ENCODE results near the gene TSPOAP1. TPM values are rescaled to one million over a fixed set of nuclear protein-coding genes. Genes with fewer than 3 reads are reported as not detected.

TSPOAP1 gene
- polyA plus RNA-seq, 2 donors: 7.3 to 14.9 TPM

DNA sequence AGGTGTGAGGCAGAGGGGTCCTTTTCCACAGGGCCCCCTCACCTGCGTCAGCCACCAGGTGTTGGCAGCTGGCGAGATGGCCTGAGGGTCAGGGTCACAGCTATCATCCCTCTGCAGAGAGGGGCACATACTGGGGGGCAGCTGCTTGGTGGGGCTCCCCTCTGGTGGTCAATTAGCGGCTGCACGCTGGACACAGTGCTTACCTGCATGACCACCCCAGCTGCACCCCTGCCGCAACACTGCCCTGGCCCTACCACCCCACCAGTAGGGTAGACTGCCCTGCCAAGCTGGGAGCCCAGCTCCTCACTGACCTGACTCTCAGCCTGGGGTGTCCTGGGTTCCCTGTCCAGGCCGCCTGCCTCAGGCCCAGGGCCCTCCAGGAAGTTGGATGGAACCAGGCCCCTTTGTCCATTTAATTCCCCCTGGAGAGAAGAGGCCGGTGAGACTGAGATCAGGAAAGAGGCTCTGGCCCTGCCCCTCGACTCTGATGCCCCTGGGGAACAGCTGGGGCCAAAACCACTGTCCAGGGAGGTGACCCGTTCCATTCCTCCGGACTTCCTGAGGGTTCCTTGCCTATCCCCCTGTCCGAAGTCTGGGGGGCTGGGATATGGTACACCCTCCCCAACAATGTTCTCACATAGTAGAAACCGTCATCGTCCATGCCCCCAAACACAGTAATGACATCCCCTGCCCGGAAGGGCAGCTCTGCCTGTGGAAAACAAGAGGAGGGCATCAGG is 23.7 kb downstream of the TSPOAP1 start:
- Histone ChIP-seq H3K4me3 (ENCODE audit: low read depth in 1 of 2, low read length in 2 of 2) (no peak overlapping the region), H3K27me3 (ENCODE audit: control insufficient read depth in 1 of 2, insufficient read depth in 2 of 2, low read length in 2 of 2) (no peaks in the 10 kb centered on the region), H3K27ac (ENCODE audit: low read depth in 2 of 2, low read length in 1 of 2) (no peak overlapping the region), H3K36me3 (ENCODE audit: control insufficient read depth in 2 of 2, insufficient read depth in 2 of 2, low read length in 1 of 2) (peaks cover 0 to 2% of the 10 kb centered on the region in 2 donors), H3K4me1 (ENCODE audit: control insufficient read depth in 2 of 2, insufficient read depth in 2 of 2, low read length in 1 of 2) (peaks cover 0 to 4% of the 10 kb centered on the region in 2 donors), H3K9me3 (ENCODE audit: control insufficient read depth in 2 of 2, insufficient read depth in 1 of 2, low read depth in 1 of 2, low read length in 1 of 2) (peaks cover 0 to 2% of the 10 kb centered on the region in 2 donors)
- 86 to 88% methylated on average over 14 of the region's 14 CpGs for WGBS, 2 donors

- Histone ChIP-seq H3K27me3 (ENCODE audit: control insufficient read depth in 1 of 2, insufficient read depth in 2 of 2, low read length in 2 of 2) (no peaks in the 10 kb centered on the region), H3K27ac (ENCODE audit: low read depth in 2 of 2, low read length in 1 of 2) (no peak overlapping the region), H3K4me3 (ENCODE audit: low read depth in 1 of 2, low read length in 2 of 2) (no peak overlapping the region), H3K36me3 (ENCODE audit: control insufficient read depth in 2 of 2, insufficient read depth in 2 of 2, low read length in 1 of 2) (peaks cover 0 to 2% of the 10 kb centered on the region in 2 donors), H3K9me3 (ENCODE audit: control insufficient read depth in 2 of 2, insufficient read depth in 1 of 2, low read depth in 1 of 2, low read length in 1 of 2) (peaks cover 0 to 2% of the 10 kb centered on the region in 2 donors), H3K4me1 (ENCODE audit: control insufficient read depth in 2 of 2, insufficient read depth in 2 of 2, low read length in 1 of 2) (peaks cover 0 to 4% of the 10 kb centered on the region in 2 donors)
- whole genome bisulfite sequencing, 2 donors: 51 to 52% methylated on average over 10 of the region's 10 CpGs
Observed at GRCh38 chr17:58303971-58304749, 24.4 kb downstream of the TSPOAP1 start.

DNA sequence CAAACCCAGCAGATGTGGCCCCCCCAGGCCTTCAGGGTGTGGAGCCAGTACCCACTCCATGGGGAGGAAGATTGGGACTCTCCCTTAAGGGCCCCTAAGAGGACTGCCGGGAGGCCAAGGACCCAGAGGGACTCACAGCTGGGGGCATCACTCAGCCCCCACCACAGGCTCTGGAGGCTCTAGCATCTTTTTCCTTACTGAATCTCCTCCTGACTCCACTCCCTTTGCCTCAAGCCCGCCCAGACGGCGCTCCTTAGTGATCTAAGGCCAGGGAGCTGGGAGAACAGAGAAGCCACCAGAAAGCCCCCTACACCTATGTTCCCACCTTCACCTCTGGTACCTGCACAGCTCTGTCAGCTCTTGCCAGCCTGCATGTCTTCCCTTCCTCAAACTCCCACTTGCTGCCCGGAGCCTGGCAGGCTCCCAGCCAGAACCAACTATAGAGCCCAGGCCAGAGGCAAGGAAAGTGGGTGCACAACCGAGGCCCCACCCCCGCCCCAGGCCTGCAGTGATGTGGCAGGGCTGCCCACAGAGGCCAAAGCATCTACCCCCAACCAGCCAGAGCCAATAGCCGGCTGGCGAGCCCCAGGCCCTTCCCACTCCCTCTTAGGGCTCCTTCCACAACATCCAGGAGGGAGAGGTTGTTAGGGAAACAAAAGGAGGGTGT is 25.5 kb downstream of the TSPOAP1 start:
- Histone ChIP-seq H3K36me3 (ENCODE audit: control insufficient read depth in 2 of 2, insufficient read depth in 2 of 2, low read length in 1 of 2) (no peaks in the 10 kb centered on the region), H3K4me1 (ENCODE audit: control insufficient read depth in 2 of 2, insufficient read depth in 2 of 2, low read length in 1 of 2) (peaks cover 0 to 4% of the 10 kb centered on the region in 2 donors), H3K27ac (ENCODE audit: low read depth in 2 of 2, low read length in 1 of 2) (no peak overlapping the region), H3K27me3 (ENCODE audit: control insufficient read depth in 1 of 2, insufficient read depth in 2 of 2, low read length in 2 of 2) (no peaks in the 10 kb centered on the region), H3K9me3 (ENCODE audit: control insufficient read depth in 2 of 2, insufficient read depth in 1 of 2, low read depth in 1 of 2, low read length in 1 of 2) (peaks cover 0 to 1% of the 10 kb centered on the region in 2 donors), H3K4me3 (ENCODE audit: low read depth in 1 of 2, low read length in 2 of 2) (no peak overlapping the region)
- WGBS, 2 donors: 83 to 85% methylated on average over 9 of the region's 9 CpGs

DNA sequence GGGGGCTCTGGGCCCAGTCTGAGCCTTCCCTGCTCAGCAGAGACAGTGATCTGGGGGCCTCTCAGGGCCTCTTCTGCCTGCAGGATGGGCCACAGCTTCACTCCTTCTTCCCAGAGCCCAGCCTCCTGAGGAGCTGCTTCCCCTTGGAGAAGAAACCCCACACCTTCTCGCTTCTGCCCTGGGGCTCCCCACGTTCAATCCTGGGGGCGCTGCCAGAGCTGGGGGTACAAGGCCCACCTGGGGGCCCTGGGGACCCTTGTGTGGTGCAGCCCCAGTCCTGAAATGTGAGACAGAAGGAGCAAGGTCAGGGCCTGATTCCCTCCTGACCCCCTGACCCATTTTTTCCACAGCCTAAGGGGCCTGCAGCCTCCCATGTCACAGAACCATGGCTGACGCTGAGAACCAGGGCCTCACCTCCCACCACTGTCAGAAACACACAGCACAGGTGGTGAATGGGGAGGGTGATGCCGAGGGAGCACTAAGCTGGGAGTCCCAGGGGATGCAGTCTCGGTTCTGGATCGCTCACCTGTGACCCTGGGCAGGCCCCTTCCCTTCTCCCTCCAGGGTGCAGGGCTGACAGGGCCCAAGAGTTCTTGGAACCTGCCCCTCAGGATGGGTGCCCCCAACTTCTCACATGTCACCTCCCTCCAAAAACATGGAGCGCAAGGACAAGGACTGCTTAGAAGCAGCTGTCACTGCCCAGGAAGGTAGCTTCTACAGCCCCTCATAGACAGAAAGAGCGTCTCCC is 26.2 kb downstream of the TSPOAP1 start:
- Histone ChIP-seq H3K9me3 (ENCODE audit: control insufficient read depth in 2 of 2, insufficient read depth in 1 of 2, low read depth in 1 of 2, low read length in 1 of 2) (no peaks in the 10 kb centered on the region), H3K36me3 (ENCODE audit: control insufficient read depth in 2 of 2, insufficient read depth in 2 of 2, low read length in 1 of 2) (no peaks in the 10 kb centered on the region), H3K4me1 (ENCODE audit: control insufficient read depth in 2 of 2, insufficient read depth in 2 of 2, low read length in 1 of 2) (peaks cover 0 to 4% of the 10 kb centered on the region in 2 donors), H3K27me3 (ENCODE audit: control insufficient read depth in 1 of 2, insufficient read depth in 2 of 2, low read length in 2 of 2) (no peaks in the 10 kb centered on the region), H3K27ac (ENCODE audit: low read depth in 2 of 2, low read length in 1 of 2) (no peak overlapping the region), H3K4me3 (ENCODE audit: low read depth in 1 of 2, low read length in 2 of 2) (no peak overlapping the region)
- WGBS, 2 donors: 91 to 93% methylated on average over 9 of the region's 9 CpGs

DNA sequence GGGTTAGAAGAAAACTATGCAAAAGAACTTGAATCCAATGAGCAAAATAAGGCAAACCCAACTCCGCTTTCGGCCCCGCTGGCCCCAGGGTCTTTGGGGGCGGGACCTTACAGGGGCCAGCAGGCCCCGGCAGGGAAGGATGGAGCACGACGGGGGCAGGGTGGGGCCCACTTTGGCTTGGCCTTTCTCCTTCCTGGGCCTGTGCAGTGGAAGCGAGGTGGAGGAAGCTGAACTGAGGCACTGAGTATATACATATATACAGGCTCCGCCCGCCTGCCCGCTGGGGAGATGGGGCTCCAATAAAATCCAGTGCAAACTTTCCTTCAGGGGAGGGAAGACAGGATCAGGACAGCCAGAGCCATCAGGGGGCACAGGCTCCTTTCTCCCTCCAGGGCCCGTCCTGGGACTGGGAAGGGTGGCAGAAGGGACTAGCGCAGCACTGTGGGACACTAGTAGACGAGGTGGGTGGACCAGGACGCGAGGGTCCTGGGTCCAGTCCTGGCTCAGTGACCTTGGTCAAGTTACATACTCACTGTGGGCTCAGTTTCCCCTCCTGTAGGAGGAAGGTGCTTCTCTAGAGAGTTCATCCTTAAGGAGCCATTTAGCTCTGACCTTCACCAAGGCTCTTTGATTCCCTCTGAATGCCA is 27.0 kb downstream of the TSPOAP1 start:
- Histone ChIP-seq H3K4me1 (ENCODE audit: control insufficient read depth in 2 of 2, insufficient read depth in 2 of 2, low read length in 1 of 2) (peaks cover 0 to 4% of the 10 kb centered on the region in 2 donors), H3K9me3 (ENCODE audit: control insufficient read depth in 2 of 2, insufficient read depth in 1 of 2, low read depth in 1 of 2, low read length in 1 of 2) (no peaks in the 10 kb centered on the region), H3K27me3 (ENCODE audit: control insufficient read depth in 1 of 2, insufficient read depth in 2 of 2, low read length in 2 of 2) (no peaks in the 10 kb centered on the region), H3K27ac (ENCODE audit: low read depth in 2 of 2, low read length in 1 of 2) (no peak overlapping the region), H3K36me3 (ENCODE audit: control insufficient read depth in 2 of 2, insufficient read depth in 2 of 2, low read length in 1 of 2) (no peaks in the 10 kb centered on the region), H3K4me3 (ENCODE audit: low read depth in 1 of 2, low read length in 2 of 2) (no peak overlapping the region)
- WGBS, 2 donors: 83 to 90% methylated on average over 16 of the region's 16 CpGs

GRCh38 chr17:58300336-58300735 is 28.3 kb downstream of the TSPOAP1 start:
- H3K36me3 ChIP-seq (ENCODE audit: control insufficient read depth in 2 of 2, insufficient read depth in 2 of 2, low read length in 1 of 2): no peaks in the 10 kb centered on the region
- H3K9me3 ChIP-seq (ENCODE audit: control insufficient read depth in 2 of 2, insufficient read depth in 1 of 2, low read depth in 1 of 2, low read length in 1 of 2): no peaks in the 10 kb centered on the region
- peaks cover 0 to 4% of the 10 kb centered on the region in 2 donors for H3K4me1 ChIP-seq (ENCODE audit: control insufficient read depth in 2 of 2, insufficient read depth in 2 of 2, low read length in 1 of 2)
- 87 to 90% methylated on average over 6 of the region's 6 CpGs for WGBS, 2 donors
- no peak overlapping the region for H3K4me3 ChIP-seq (ENCODE audit: low read depth in 1 of 2, low read length in 2 of 2)
- H3K27me3 ChIP-seq (ENCODE audit: control insufficient read depth in 1 of 2, insufficient read depth in 2 of 2, low read length in 2 of 2): no peaks in the 10 kb centered on the region
- H3K27ac ChIP-seq (ENCODE audit: low read depth in 2 of 2, low read length in 1 of 2): no peak overlapping the region

GRCh38 chr17:58294034-58294433 is 34.6 kb downstream of the TSPOAP1 start:
- no peaks in the 10 kb centered on the region for H3K36me3 ChIP-seq (ENCODE audit: control insufficient read depth in 2 of 2, insufficient read depth in 2 of 2, low read length in 1 of 2)
- no peaks in the 10 kb centered on the region for H3K4me1 ChIP-seq (ENCODE audit: control insufficient read depth in 2 of 2, insufficient read depth in 2 of 2, low read length in 1 of 2)
- 78 to 92% methylated on average over 1 of the region's 1 CpG for WGBS, 2 donors
- H3K9me3 ChIP-seq (ENCODE audit: control insufficient read depth in 2 of 2, insufficient read depth in 1 of 2, low read depth in 1 of 2, low read length in 1 of 2): peaks cover 0 to 2% of the 10 kb centered on the region in 2 donors
- H3K27ac ChIP-seq (ENCODE audit: low read depth in 2 of 2, low read length in 1 of 2): no peak overlapping the region
- no peaks in the 10 kb centered on the region for H3K27me3 ChIP-seq (ENCODE audit: control insufficient read depth in 1 of 2, insufficient read depth in 2 of 2, low read length in 2 of 2)
- no peak overlapping the region for H3K4me3 ChIP-seq (ENCODE audit: low read depth in 1 of 2, low read length in 2 of 2)

- H3K9me3 ChIP-seq (ENCODE audit: control insufficient read depth in 2 of 2, insufficient read depth in 1 of 2, low read depth in 1 of 2, low read length in 1 of 2): peaks cover 0 to 2% of the 10 kb centered on the region in 2 donors
- no peaks in the 10 kb centered on the region for H3K36me3 ChIP-seq (ENCODE audit: control insufficient read depth in 2 of 2, insufficient read depth in 2 of 2, low read length in 1 of 2)
- 67 to 75% methylated on average over 5 of the region's 5 CpGs for WGBS, 2 donors
- no peaks in the 10 kb centered on the region for H3K4me1 ChIP-seq (ENCODE audit: control insufficient read depth in 2 of 2, insufficient read depth in 2 of 2, low read length in 1 of 2)
- no peak overlapping the region for H3K4me3 ChIP-seq (ENCODE audit: low read depth in 1 of 2, low read length in 2 of 2)
- no peak overlapping the region for H3K27ac ChIP-seq (ENCODE audit: low read depth in 2 of 2, low read length in 1 of 2)
- no peaks in the 10 kb centered on the region for H3K27me3 ChIP-seq (ENCODE audit: control insufficient read depth in 1 of 2, insufficient read depth in 2 of 2, low read length in 2 of 2)
Observed at GRCh38 chr17:58291246-58291645, 37.3 kb downstream of the TSPOAP1 start.

DNA sequence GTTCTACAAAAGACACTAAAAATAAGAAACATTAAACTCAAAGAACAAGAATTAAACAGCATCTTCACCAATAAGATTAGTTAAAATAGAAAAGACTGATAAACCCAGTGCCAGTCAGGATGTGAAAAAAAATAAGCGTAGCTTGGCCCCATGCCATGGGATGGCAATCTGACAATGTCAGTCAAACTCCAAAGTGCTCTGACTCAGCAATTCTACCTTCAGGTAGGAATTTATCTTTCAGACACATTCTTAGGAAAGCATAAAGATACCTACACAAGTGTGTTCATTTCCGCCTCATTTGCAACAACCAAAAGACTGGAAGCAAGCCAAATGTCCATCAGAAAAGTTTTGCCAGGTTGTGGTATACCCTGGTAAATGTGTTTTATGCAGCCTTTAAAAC is 38.7 kb downstream of the TSPOAP1 start:
- Histone ChIP-seq H3K4me3 (ENCODE audit: low read depth in 1 of 2, low read length in 2 of 2) (no peak overlapping the region), H3K36me3 (ENCODE audit: control insufficient read depth in 2 of 2, insufficient read depth in 2 of 2, low read length in 1 of 2) (no peaks in the 10 kb centered on the region), H3K4me1 (ENCODE audit: control insufficient read depth in 2 of 2, insufficient read depth in 2 of 2, low read length in 1 of 2) (no peaks in the 10 kb centered on the region), H3K27ac (ENCODE audit: low read depth in 2 of 2, low read length in 1 of 2) (no peak overlapping the region), H3K27me3 (ENCODE audit: control insufficient read depth in 1 of 2, insufficient read depth in 2 of 2, low read length in 2 of 2) (no peaks in the 10 kb centered on the region), H3K9me3 (ENCODE audit: control insufficient read depth in 2 of 2, insufficient read depth in 1 of 2, low read depth in 1 of 2, low read length in 1 of 2) (peaks cover 0 to 2% of the 10 kb centered on the region in 2 donors)
- WGBS, 2 donors: 33 to 39% methylated on average over 2 of the region's 2 CpGs
